Sigmoid colon (tissue), 4 donors: ENCODE results near the gene RNU6-7.

ENCODE experiments used
- CTCF ChIP-seq, 4 experiments: fragments of 450-650 bp in 3 of 4; fragments of 200-600 bp in 1 of 4; IDR thresholded peaks; one replicate each; pipeline ENCODE4 v1.5.1; 2016 to 2019; ENCODE audit warnings: antibody characterized with exemption in 4 of 4, mild to moderate bottlenecking in 3 of 4, moderate library complexity in 2 of 4
- POLR2A ChIP-seq, 2 donors: fragments of 450-650 bp; IDR thresholded peaks; one replicate each; pipeline ENCODE4 v1.6.1; 2016; ENCODE audit warnings: antibody characterized with exemption in 2 of 2, mild to moderate bottlenecking in 2 of 2, moderate library complexity in 2 of 2
- POLR2AphosphoS5 ChIP-seq, 4 donors: sonication (generic); formaldehyde crosslinking; IDR thresholded peaks; one replicate each; pipeline ENCODE4 v1.6.1; 2017; ENCODE audit warnings: antibody characterized with exemption in 4 of 4

GRCh38 chr14:32250681-32251080 lies 48.8 kb downstream of the RNU6-7 start:
- TF ChIP-seq POLR2AphosphoS5 (IDR thresholded peaks at IDR 0.05), result no peak
- no peak for TF ChIP-seq POLR2A (IDR thresholded peaks at IDR 0.05)
- no peak for TF ChIP-seq CTCF (IDR thresholded peaks at IDR 0.05)
